A549 (cell line): ENCODE measurements around the gene TEX101. TPM values are rescaled to one million over a fixed set of nuclear protein-coding genes. Genes with fewer than 3 reads are reported as not detected.

Source experiments
- ATAC-seq, 2 experiments: fragments of 200-7000 bp in 1 of 2; fragments of >200 bp in 1 of 2; cut with Nextera tagmentation in 1 of 2; cut with Tn5 transposase in 1 of 2; 3 replicates each; pipeline versions ENCODE4 v1.8.0 to v1.9.1; 2018 to 2020; ENCODE audit warnings: mild to moderate bottlenecking in 1 of 2, moderate library complexity in 1 of 2
- CTCF ChIA-PET: fragments of 300-600 bp; sonication (Branson Sonifier 250); formaldehyde crosslinking; extraction: SDS; loops from one replicate; lab custom pipeline; 2021; ENCODE audit warnings: antibody characterized with exemption, inconsistent platforms; lab: Yijun Ruan, JAX
- POLR2A ChIA-PET: fragments of 350-600 bp; formaldehyde crosslinking; extraction: SDS; loops from one replicate; lab custom pipeline; 2021; ENCODE audit warnings: antibody characterized with exemption, inconsistent platforms; lab: Yijun Ruan, JAX
- DNase-seq, 2 experiments: peaks; one replicate each; pipeline versions ENCODE4 v3.0.0 to v3.0.0-alpha.2; 2011 to 2016; ENCODE audit warnings: low read depth in 1 of 2, low spot score in 1 of 2
- FAIRE-seq: peaks from 2 replicates; lab custom pipeline; 2011; peaks lifted over from hg19 to GRCh38; lab: Jason Lieb, UNC
- H3K27ac ChIP-seq, 2 experiments: fragments of >200 bp; sonication (Bioruptor Twin); formaldehyde crosslinking; 3 replicates each; pipeline ENCODE4 v1.5.1; 2016 to 2017
- H3K4me1 ChIP-seq: fragments of >200 bp; sonication (Bioruptor Twin); formaldehyde crosslinking; 3 replicates; pipeline ENCODE4 v1.6.1; 2016
- H3K4me2 ChIP-seq: fragments of >200 bp; sonication (Bioruptor Twin); formaldehyde crosslinking; 3 replicates; pipeline ENCODE4 v1.6.1; 2016
- H3K4me3 ChIP-seq: fragments of >200 bp; sonication (Bioruptor Twin); formaldehyde crosslinking; 3 replicates; pipeline ENCODE4 v1.5.1; 2016
- H3K9me3 ChIP-seq: fragments of >200 bp; sonication (Bioruptor Twin); formaldehyde crosslinking; 3 replicates; pipeline ENCODE4 v1.6.1; 2016
- BHLHE40 ChIP-seq: IDR thresholded peaks from 2 replicates; pipeline ENCODE4 v1.6.1; 2012; ENCODE audit warnings: low read depth, low read length, inconsistent platforms
- CBX2 ChIP-seq: fragments of 200-600 bp; sonication (generic); IDR thresholded peaks from 2 replicates; pipeline ENCODE4 v1.6.1; 2016; ENCODE audit warnings: low read depth, mild to moderate bottlenecking, borderline replicate concordance
- CBX8 ChIP-seq: fragments of 200-600 bp; sonication (generic); IDR thresholded peaks from 2 replicates; pipeline ENCODE4 v1.6.1; 2016
- CEBPB ChIP-seq, 2 experiments: fragments of >200 bp in 1 of 2; sonication (Bioruptor Twin) in 1 of 2; formaldehyde crosslinking in 1 of 2; IDR thresholded peaks; 2 replicates each; pipeline ENCODE4 v1.6.1; 2012 to 2016
- EHF ChIP-seq: fragments of 250-450 bp; sonication (Bioruptor Pico); IDR thresholded peaks from 2 replicates; pipeline ENCODE4 v1.5.0; 2020; ENCODE audit warnings: mild to moderate bottlenecking
- FOSB ChIP-seq: fragments of 250-450 bp; sonication (Bioruptor Pico); IDR thresholded peaks from 2 replicates; pipeline ENCODE4 v1.5.0; 2020; ENCODE audit warnings: mild to moderate bottlenecking, moderate library complexity
- FOSL2 ChIP-seq, 2 experiments: fragments of 450-650 bp in 1 of 2; fragments of >200 bp in 1 of 2; sonication (Bioruptor Twin) in 1 of 2; formaldehyde crosslinking; IDR thresholded peaks; 2 replicates each; pipeline versions ENCODE4 v1.5.0 to v1.6.1; 2016 to 2020; ENCODE audit warnings: mild to moderate bottlenecking in 1 of 2, moderate library complexity in 1 of 2
- GATA3 ChIP-seq: IDR thresholded peaks from 2 replicates; pipeline ENCODE4 v1.6.1; 2012; ENCODE audit warnings: borderline replicate concordance
- HMGXB4 ChIP-seq: fragments of 250-450 bp; sonication (Bioruptor Pico); IDR thresholded peaks from 2 replicates; pipeline ENCODE4 v1.5.0; 2021; ENCODE audit warnings: mild to moderate bottlenecking, moderate library complexity, borderline replicate concordance
- HOXA7 ChIP-seq: fragments of 250-450 bp; sonication (Bioruptor Pico); IDR thresholded peaks from 2 replicates; pipeline ENCODE4 v1.5.0; 2020; ENCODE audit warnings: mild to moderate bottlenecking, moderate library complexity
- HOXB13 ChIP-seq: fragments of 250-450 bp; sonication (Bioruptor Pico); IDR thresholded peaks from 2 replicates; pipeline ENCODE4 v1.5.0; 2020; ENCODE audit warnings: low read depth, mild to moderate bottlenecking, moderate library complexity
- HOXB5 ChIP-seq: fragments of 250-450 bp; sonication (Bioruptor Pico); IDR thresholded peaks from 2 replicates; pipeline ENCODE4 v1.5.0; 2020; ENCODE audit warnings: mild to moderate bottlenecking, moderate library complexity
- KDM1A ChIP-seq: fragments of 200-600 bp; sonication (generic); IDR thresholded peaks from 2 replicates; pipeline ENCODE4 v1.6.1; 2016; ENCODE audit warnings: low read depth, mild to moderate bottlenecking
- MAZ ChIP-seq: fragments of 150-350 bp; IDR thresholded peaks from 2 replicates; pipeline ENCODE4 v1.6.1; 2014; ENCODE audit warnings: antibody characterized with exemption, low read depth, low read length, borderline replicate concordance
- NPAS2 ChIP-seq: fragments of 250-450 bp; sonication (Bioruptor Pico); IDR thresholded peaks from 2 replicates; pipeline ENCODE4 v1.8.0; 2022; ENCODE audit warnings: mild to moderate bottlenecking, moderate library complexity, borderline replicate concordance
- POLR2A ChIP-seq: IDR thresholded peaks from 2 replicates; pipeline ENCODE4 v1.6.1; 2012; ENCODE audit warnings: mild to moderate bottlenecking, low read length
- POLR2AphosphoS2 ChIP-seq: conservative IDR thresholded peaks from 2 replicates; pipeline ENCODE4 v1.6.1; 2012; ENCODE audit warnings: low read length, improper control_type of control experiment, inconsistent platforms
- RAD21 ChIP-seq, 2 experiments: fragments of >200 bp in 1 of 2; sonication (Bioruptor Twin) in 1 of 2; formaldehyde crosslinking in 1 of 2; IDR thresholded peaks in 1 of 2; conservative IDR thresholded peaks in 1 of 2; 2 replicates in 1 of 2; 3 replicates in 1 of 2; pipeline ENCODE4 v1.6.1; 2012 to 2018; ENCODE audit warnings: inconsistent platforms in 1 of 2
- REST ChIP-seq: fragments of 200-600 bp; sonication (generic); IDR thresholded peaks from 2 replicates; pipeline ENCODE4 v1.6.1; 2016; ENCODE audit warnings: antibody characterized with exemption, mild to moderate bottlenecking, moderate library complexity
- RNF2 ChIP-seq: fragments of 200-600 bp; sonication (generic); IDR thresholded peaks from 2 replicates; pipeline ENCODE4 v1.6.1; 2016; ENCODE audit warnings: low read depth, mild to moderate bottlenecking, antibody characterized with exemption, moderate library complexity, borderline replicate concordance
- SREBF2 ChIP-seq: fragments of 450-650 bp; IDR thresholded peaks from 2 replicates; pipeline ENCODE4 v1.6.1; 2014; ENCODE audit warnings: mild to moderate bottlenecking, moderate library complexity
- TP53 ChIP-seq: fragments of 250-450 bp; sonication (Bioruptor Pico); IDR thresholded peaks from 2 replicates; pipeline ENCODE4 v1.5.0; 2021; ENCODE audit warnings: mild to moderate bottlenecking, moderate library complexity
- ZFP36 ChIP-seq: fragments of 450-650 bp; IDR thresholded peaks from 2 replicates; pipeline ENCODE4 v1.6.1; 2014; ENCODE audit warnings: borderline replicate concordance; ENCODE audit not compliant: partially characterized antibody
- WGBS: methylation state at CpG from one replicate; pipeline ENCODE4 v1.1.6; 2017; ENCODE audit errors: missing lambda C conversion rate; 5-methylcytosine and 5-hydroxymethylcytosine counted together
- polyA plus RNA-seq, 4 experiments: library from polyadenylated mRNA; depleted of rRNA in 3 of 4; stranded (reverse); fragments of >200 nt; fragmentation: RNase III in 1 of 4; extraction: RNeasy Plus Mini Kit Qiagen cat#74134 plus additional on column Dnase treatment in 1 of 4; gene quantifications; 2 replicates in 3 of 4; 3 replicates in 1 of 4; pipeline ENCODE4 v1.2.3, GENCODE V29; 2011 to 2017
- TF ChIP-seq, protein P1 (sequence below): IDR thresholded peaks from 2 replicates; pipeline ENCODE4 v1.6.1; 2012
- TF ChIP-seq, protein P2 (sequence below): fragments of >200 bp; sonication (Bioruptor Twin); formaldehyde crosslinking; IDR thresholded peaks from 3 replicates; pipeline ENCODE4 v1.6.1; 2016

Gene TEX101
- polyA plus RNA-seq, 2 of the 4 experiments (the other 2 are of a cell fraction) = not detected

- TF ChIP-seq POLR2A (no peak), KDM1A (no peak), CBX2 (no peak), GATA3 (no peak), CBX8 (no peak), REST (no peak), FOSB (no peak), SREBF2 (no peak), HOXA7 (no peak), HOXB13 (CRISPR knock-in tag) (no peak), NPAS2 (CRISPR knock-in tag) (no peak), ZFP36 (no peak), BHLHE40 (no peak), RAD21 (conservative IDR thresholded peaks at IDR 0.05 in 1 of 2, IDR thresholded peaks at IDR 0.05 in 1 of 2) (no peak), TP53 (no peak), CEBPB (IDR thresholded peaks at IDR 0.05) (no peak), HOXB5 (no peak)
- TF ChIP-seq, protein P1, sequence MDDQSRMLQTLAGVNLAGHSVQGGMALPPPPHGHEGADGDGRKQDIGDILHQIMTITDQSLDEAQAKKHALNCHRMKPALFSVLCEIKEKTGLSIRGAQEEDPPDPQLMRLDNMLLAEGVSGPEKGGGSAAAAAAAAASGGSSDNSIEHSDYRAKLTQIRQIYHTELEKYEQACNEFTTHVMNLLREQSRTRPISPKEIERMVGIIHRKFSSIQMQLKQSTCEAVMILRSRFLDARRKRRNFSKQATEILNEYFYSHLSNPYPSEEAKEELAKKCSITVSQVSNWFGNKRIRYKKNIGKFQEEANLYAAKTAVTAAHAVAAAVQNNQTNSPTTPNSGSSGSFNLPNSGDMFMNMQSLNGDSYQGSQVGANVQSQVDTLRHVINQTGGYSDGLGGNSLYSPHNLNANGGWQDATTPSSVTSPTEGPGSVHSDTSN = no peak
- DNase-seq = no peak
- POLR2A ChIA-PET = no interaction called here
- peaks cover 21% of the 10 kb centered on the region for H3K4me1 ChIP-seq
- ATAC-seq = no peak
- CTCF ChIA-PET = interaction anchor here (2.0 to 15.9 kb wide), 4 partner anchors 10 to 83 kb away, joined by 7 to 462 read pairs (median 56); no protein-coding TSS in a partner anchor
- no peak overlapping the region for H3K27ac ChIP-seq
- H3K4me2 ChIP-seq = peak overlapping the region; percentile 70; the same call in 2 of the 3 replicates
- H3K9me3 ChIP-seq = peaks cover 6% of the 10 kb centered on the region; the same call in 2 of the 3 replicates
- 97% methylated on average over 6 of the region's 6 CpGs for WGBS
- no peak for FAIRE-seq
- H3K4me3 ChIP-seq = no peak overlapping the region
Observed at GRCh38 chr19:43437712-43438111, 23.0 kb downstream of the TEX101 start.

DNA sequence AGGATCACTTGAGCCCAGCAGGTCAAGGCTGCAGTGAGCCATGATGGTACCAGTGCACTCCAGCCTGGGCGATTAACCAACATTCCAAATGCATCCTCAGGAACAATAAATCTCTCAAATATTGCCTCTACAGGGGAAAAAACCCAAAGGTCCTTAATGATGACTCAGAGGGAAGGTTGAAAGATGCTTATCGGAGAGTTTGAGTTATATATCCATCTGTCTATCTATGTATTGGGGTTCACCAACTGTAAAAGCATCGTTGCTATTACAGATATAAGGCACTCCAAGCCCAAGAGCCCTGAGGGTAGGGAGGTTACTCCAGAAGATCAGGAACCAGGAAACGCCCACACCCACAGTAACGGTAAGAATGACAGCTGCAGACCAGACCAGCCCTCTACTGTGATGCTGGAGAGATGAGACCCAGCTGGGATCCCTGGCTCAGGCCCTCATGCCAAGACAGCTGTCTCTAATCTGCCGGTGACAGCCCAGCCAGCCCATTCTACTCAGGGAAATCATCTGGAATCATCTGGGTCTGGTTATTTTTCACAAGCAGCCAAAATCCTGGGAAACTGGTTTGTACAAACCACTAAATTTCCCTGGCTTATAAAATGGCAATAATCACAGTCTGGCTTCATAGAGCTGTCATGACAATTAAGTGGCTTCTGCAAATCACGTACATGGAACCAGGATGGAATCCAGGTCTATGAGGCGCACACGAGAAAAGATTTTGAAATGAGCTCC, 23.8 kb downstream of the TEX101 start:
- peak overlapping the region; percentile 70 for H3K4me2 ChIP-seq
- H3K27ac ChIP-seq = peak overlapping the region; percentile 42 to 57; a peak in 5 of 6 replicates
- ATAC-seq = peak; percentile 73 to 78
- DNase-seq = peak; percentile 36 to 59
- H3K4me3 ChIP-seq = peak overlapping the region; percentile 12; the same call in 1 of the 3 replicates
- FAIRE-seq = no peak
- TF ChIP-seq RNF2 = no peak
- TF ChIP-seq MAZ = no peak
- TF ChIP-seq, protein P1 = 0 out of 2 replicates have a peak, but pooled peaks have one; percentile 27
- TF ChIP-seq CBX2 = no peak
- TF ChIP-seq EHF (CRISPR knock-in tag) = no peak
- TF ChIP-seq, protein P2, sequence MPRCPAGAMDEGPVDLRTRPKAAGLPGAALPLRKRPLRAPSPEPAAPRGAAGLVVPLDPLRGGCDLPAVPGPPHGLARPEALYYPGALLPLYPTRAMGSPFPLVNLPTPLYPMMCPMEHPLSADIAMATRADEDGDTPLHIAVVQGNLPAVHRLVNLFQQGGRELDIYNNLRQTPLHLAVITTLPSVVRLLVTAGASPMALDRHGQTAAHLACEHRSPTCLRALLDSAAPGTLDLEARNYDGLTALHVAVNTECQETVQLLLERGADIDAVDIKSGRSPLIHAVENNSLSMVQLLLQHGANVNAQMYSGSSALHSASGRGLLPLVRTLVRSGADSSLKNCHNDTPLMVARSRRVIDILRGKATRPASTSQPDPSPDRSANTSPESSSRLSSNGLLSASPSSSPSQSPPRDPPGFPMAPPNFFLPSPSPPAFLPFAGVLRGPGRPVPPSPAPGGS = no peak
- TF ChIP-seq POLR2AphosphoS2 = no peak
- no peak for TF ChIP-seq FOSL2 (IDR thresholded peaks at IDR 0.05)
- TF ChIP-seq FOSL2 (CRISPR knock-in tag; IDR thresholded peaks at IDR 0.05) = 0 out of 2 replicates have a peak, but pooled peaks have one; percentile 37
- peak; percentile 45; the same call in 1 of the 2 replicates for TF ChIP-seq GATA3
- TF ChIP-seq HMGXB4 = no peak
- no peak for TF ChIP-seq BHLHE40
- ChIA-PET POLR2A (interaction anchor here (0.7 to 1.9 kb wide), 5 partner anchors 25 to 639 kb away, joined by 3 to 7 read pairs (median 4); partner anchors contain the start of genes PHLDB3 and ZNF575), CTCF (interaction anchor here (0.5 to 15.9 kb wide), 12 partner anchors 9 to 873 kb away, joined by 3 to 462 read pairs (median 4); partner anchors contain the start of gene ZNF575)
- H3K4me1 ChIP-seq = peaks cover 21% of the 10 kb centered on the region
- H3K9me3 ChIP-seq = peaks cover 6% of the 10 kb centered on the region; the same call in 2 of the 3 replicates
- 10% methylated on average over 9 of the region's 9 CpGs for WGBS
